Nephron progenitor cell (in vitro differentiated cells): ENCODE measurements around the gene SH3YL1.
A peak's percentile ranks its signal among the peaks of the same experiment; 100 is the strongest.

Experiments used
- DNase-seq: peaks from one replicate; pipeline ENCODE4 v3.0.0; 2021
- H3K27ac Mint-ChIP-seq: 2 replicates; pipeline ENCODE4 v1.8.0; 2021; ENCODE audit warnings: mild to moderate bottlenecking, moderate library complexity, mixed read lengths
- H3K27me3 Mint-ChIP-seq: 2 replicates; pipeline ENCODE4 v1.8.0; 2021; ENCODE audit warnings: mild to moderate bottlenecking, low read depth, mixed read lengths; ENCODE audit not compliant: poor library complexity
- H3K36me3 Mint-ChIP-seq: 2 replicates; pipeline ENCODE4 v1.8.0; 2021; ENCODE audit warnings: low read depth, mixed read lengths
- H3K4me1 Mint-ChIP-seq: 2 replicates; pipeline ENCODE4 v1.8.0; 2021; ENCODE audit warnings: mixed read lengths
- H3K4me3 Mint-ChIP-seq: 2 replicates; pipeline ENCODE4 v1.8.0; 2021; ENCODE audit warnings: mild to moderate bottlenecking, moderate library complexity, mixed read lengths
- H3K9me3 Mint-ChIP-seq: 2 replicates; pipeline ENCODE4 v1.8.0; 2021; ENCODE audit warnings: mild to moderate bottlenecking, moderate library complexity, mixed read lengths
- TF ChIP-seq, protein P1 (sequence below): fragments of 200-600 bp; sonication (generic); IDR thresholded peaks from 2 replicates; pipeline ENCODE4 v1.5.0; 2021; ENCODE audit warnings: antibody characterized with exemption

The SH3YL1 gene

DNA sequence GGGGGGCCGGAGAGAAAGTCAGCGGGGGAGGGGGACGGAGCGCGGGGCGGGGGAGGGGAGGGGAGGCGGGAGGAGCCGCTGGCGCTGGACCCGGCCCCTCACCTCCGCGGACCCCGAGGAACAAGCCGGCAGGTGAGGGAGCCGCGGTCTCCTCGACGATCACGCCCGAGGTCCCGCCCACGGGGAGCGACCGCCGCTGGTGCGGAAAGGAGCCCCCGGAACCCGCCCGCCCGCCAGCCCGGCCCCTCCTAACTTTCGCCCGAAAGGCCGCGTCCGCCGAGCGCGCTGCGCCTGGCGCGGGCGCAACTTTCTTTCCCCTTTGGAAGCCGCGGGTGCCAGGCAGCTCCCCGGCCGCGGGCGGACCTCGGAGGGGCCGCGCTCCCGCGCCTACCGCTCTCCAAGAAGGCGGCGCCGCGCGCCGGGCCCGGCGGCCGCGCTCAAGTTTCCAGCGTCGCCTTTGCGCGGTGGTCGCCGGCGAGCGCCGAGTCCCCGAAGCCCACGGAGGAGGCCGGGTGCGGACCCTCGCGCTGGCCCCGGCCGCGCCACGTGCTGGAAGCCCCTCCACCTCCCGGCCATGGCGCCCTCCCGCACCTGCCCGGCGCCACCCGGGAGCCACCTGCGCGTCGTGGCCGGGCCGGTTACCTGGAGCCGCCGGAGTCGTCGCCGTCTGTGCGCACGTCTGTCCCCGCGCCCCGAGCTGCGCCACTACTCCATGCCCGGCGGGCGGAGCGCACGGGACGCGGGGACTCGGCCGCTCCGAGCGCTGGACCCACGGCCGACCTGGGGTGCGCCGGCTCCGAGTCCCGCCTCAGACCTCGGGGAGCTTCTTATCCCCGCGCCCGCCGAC is 24.3 kb upstream of the SH3YL1 start, which contains the start of gene ALKAL2:
ALKAL2 (minus strand) TSS at position 181 of the 847 bp plus-strand sequence. CDS start 256 bp downstream, outside the sequence.
- DNase-seq = peak; percentile 61
- TF ChIP-seq, protein P1, sequence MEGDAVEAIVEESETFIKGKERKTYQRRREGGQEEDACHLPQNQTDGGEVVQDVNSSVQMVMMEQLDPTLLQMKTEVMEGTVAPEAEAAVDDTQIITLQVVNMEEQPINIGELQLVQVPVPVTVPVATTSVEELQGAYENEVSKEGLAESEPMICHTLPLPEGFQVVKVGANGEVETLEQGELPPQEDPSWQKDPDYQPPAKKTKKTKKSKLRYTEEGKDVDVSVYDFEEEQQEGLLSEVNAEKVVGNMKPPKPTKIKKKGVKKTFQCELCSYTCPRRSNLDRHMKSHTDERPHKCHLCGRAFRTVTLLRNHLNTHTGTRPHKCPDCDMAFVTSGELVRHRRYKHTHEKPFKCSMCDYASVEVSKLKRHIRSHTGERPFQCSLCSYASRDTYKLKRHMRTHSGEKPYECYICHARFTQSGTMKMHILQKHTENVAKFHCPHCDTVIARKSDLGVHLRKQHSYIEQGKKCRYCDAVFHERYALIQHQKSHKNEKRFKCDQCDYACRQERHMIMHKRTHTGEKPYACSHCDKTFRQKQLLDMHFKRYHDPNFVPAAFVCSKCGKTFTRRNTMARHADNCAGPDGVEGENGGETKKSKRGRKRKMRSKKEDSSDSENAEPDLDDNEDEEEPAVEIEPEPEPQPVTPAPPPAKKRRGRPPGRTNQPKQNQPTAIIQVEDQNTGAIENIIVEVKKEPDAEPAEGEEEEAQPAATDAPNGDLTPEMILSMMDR = no peak
- no peaks in the 10 kb centered on the region for H3K36me3 Mint-ChIP-seq
- H3K4me1 Mint-ChIP-seq = peaks cover 11% of the 10 kb centered on the region
- no peak within 1 kb of the TSS for H3K27ac Mint-ChIP-seq
- peak within 1 kb of the TSS; percentile 74 for H3K4me3 Mint-ChIP-seq
- H3K9me3 Mint-ChIP-seq = no peaks in the 10 kb centered on the region
- peaks cover 82% of the 10 kb centered on the region for H3K27me3 Mint-ChIP-seq

- peaks cover 75% of the 10 kb centered on the region for H3K27me3 Mint-ChIP-seq
- H3K27ac Mint-ChIP-seq = no peak overlapping the region
- no peaks in the 10 kb centered on the region for H3K9me3 Mint-ChIP-seq
- TF ChIP-seq, protein P1 = no peak
- no peaks in the 10 kb centered on the region for H3K36me3 Mint-ChIP-seq
- DNase-seq = peak; percentile 50
- H3K4me1 Mint-ChIP-seq = peaks cover 11% of the 10 kb centered on the region
- peak overlapping the region; percentile 74 for H3K4me3 Mint-ChIP-seq
These were observed 23.6 kb upstream of the SH3YL1 start for GRCh38 chr2:287471-287885.

DNA sequence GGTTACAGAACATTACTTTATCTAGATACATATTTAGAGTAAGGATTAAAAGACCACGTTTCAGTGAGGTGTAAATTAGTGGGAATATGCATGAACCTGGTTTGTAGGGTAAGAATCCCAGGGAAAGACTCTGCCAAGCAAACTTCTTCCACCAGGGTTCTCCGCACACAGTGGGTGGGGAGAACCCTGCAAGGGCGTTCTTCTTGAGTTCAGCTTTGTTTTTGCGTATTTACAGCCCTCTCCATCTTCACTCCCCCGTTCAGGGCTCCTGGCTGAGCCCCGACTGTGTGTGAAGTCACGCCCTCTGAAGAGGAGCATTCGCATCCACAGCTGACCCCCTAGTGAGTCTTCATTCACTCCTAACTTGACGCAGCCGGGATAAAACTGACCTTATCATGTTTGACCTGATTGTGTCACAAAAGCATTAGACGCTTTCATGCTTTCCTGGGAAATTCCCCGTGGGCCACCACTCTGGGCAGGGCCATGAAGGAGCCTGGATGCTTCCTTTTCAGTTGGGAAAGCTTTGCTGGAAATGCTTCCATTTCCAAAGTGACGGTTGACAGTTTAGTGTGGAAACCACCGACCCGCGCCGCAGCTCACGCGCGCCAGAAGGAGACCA is 23.1 kb upstream of the SH3YL1 start:
- DNase-seq = no peak
- Mint-ChIP-seq H3K9me3 (no peaks in the 10 kb centered on the region), H3K27me3 (peaks cover 69% of the 10 kb centered on the region), H3K4me3 (peak overlapping the region; percentile 74), H3K4me1 (peaks cover 11% of the 10 kb centered on the region), H3K36me3 (peaks cover 2% of the 10 kb centered on the region), H3K27ac (no peak overlapping the region)
- TF ChIP-seq, protein P1 = no peak

DNA sequence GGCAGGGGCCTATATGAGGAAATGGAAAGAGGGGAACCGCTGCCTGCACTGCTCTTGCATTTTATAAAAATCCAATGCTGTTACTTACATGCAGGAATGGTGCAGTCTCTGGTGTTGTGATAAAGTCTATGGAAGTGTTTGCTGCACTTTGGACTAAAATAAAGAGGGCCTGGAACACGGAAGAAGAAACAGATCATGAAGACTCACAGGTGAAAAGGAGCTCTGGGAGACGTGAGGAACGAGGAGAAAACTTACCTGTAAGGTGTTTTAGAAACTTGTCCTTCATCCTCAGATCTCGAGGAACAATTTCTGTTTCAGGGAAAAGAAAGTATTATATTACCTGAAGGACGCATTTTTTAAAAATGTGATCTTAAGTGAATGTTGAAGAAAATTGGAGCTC is 22.2 kb upstream of the SH3YL1 start:
- Mint-ChIP-seq H3K4me3 (no peak overlapping the region), H3K4me1 (peaks cover 11% of the 10 kb centered on the region), H3K27ac (no peak overlapping the region), H3K9me3 (no peaks in the 10 kb centered on the region), H3K36me3 (peaks cover 10% of the 10 kb centered on the region), H3K27me3 (peaks cover 63% of the 10 kb centered on the region)
- DNase-seq = no peak
- TF ChIP-seq, protein P1 = no peak

GRCh38 chr2:285531-285930 is 21.7 kb upstream of the SH3YL1 start:
- H3K4me1 Mint-ChIP-seq = peaks cover 11% of the 10 kb centered on the region
- H3K4me3 Mint-ChIP-seq = no peak overlapping the region
- H3K9me3 Mint-ChIP-seq = no peaks in the 10 kb centered on the region
- TF ChIP-seq, protein P1 = no peak
- DNase-seq = no peak
- H3K27me3 Mint-ChIP-seq = peaks cover 58% of the 10 kb centered on the region
- H3K27ac Mint-ChIP-seq = no peak overlapping the region
- peaks cover 10% of the 10 kb centered on the region for H3K36me3 Mint-ChIP-seq
